GM12892 (cell line): ENCODE results near the gene FUBP3.

Experiments
- POLR2A ChIP-seq: IDR thresholded peaks from 2 replicates; pipeline ENCODE4 v1.6.1; 2011; ENCODE audit warnings: low read depth, low read length, control low read depth
- TAF1 ChIP-seq: IDR thresholded peaks from 2 replicates; pipeline ENCODE4 v1.6.1; 2011; ENCODE audit warnings: low read depth, mild to moderate bottlenecking, control low read depth, low read length, borderline replicate concordance

DNA sequence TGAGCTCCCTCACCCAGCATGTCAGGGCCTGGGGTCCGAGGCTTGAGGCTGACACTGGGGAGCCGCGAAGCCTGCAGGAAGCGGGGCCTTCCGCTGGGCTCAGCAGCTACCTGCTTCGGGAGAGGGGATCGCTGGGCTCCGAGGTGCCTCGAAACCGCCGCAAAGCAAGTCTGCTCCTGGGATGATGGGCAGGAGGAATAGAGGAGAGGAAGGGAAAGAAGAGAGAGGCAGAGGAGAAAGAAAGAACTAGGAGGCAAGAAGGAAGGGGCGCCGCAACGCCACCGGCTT lies 83.5 kb downstream of the FUBP3 start:
- TF ChIP-seq POLR2A (no peak), TAF1 (no peak)
